RWPE1 (cell line): ENCODE measurements around the gene MRPL44.
A peak's percentile ranks its signal among the peaks of the same experiment; 100 is the strongest.
"Not testable (repeated sequence)": the region's sequence is repeated elsewhere in the genome, so short reads cannot be mapped to it uniquely, and the experiment has no call there.

Experiments used
- CTCF ChIA-PET: fragments of 350-600 bp; sonication (Branson Sonifier 250); formaldehyde crosslinking; extraction: SDS; loops from one replicate; lab custom pipeline; 2021; lab: Yijun Ruan, JAX
- POLR2A ChIA-PET: fragments of 400-600 bp; formaldehyde crosslinking; extraction: SDS; loops from one replicate; lab custom pipeline; 2020; ENCODE audit warnings: antibody characterized with exemption; ENCODE audit not compliant: low non-redundant PET; lab: Yijun Ruan, JAX
- DNase-seq: peaks from one replicate; pipeline ENCODE4 v3.0.0; 2012; ENCODE audit warnings: low spot score
- H3K27ac ChIP-seq: fragments of 450-650 bp; 2 replicates; pipeline ENCODE4 v1.5.1; 2017
- TF ChIP-seq, protein P1 (sequence below): fragments of 450-650 bp; conservative IDR thresholded peaks from 2 replicates; pipeline ENCODE4 v1.5.1; 2017; ENCODE audit warnings: low read depth, mild to moderate bottlenecking

MRPL44 gene

DNA sequence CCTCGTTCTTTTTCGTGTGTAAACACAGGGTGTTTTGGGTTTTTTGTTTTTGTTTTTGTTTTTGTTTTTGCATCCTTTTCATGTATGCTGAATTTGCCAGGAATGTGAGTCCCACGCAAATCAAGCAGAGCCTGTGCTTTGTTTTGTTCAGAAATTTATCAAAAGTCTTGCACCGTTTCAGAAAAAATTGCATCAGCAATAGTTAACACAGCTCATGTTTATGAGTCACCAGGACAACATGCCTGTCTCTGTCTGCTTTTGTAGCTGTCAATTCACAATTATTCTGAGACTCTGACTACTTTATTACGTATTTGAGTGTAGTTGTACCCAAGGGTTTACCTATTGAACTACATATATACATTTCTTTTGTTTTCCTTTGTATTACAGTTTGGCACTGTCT is 38.3 kb downstream of the MRPL44 start:
- ChIA-PET POLR2A (no interaction called here), CTCF (interaction anchor here (0.6 to 5.4 kb wide), 3 partner anchors 20 to 707 kb away, joined by 3 to 87 read pairs (median 3); no protein-coding TSS in a partner anchor)
- H3K27ac ChIP-seq, result peak overlapping the region; percentile 70
- DNase-seq, result peak; percentile 50
- TF ChIP-seq, protein P1, sequence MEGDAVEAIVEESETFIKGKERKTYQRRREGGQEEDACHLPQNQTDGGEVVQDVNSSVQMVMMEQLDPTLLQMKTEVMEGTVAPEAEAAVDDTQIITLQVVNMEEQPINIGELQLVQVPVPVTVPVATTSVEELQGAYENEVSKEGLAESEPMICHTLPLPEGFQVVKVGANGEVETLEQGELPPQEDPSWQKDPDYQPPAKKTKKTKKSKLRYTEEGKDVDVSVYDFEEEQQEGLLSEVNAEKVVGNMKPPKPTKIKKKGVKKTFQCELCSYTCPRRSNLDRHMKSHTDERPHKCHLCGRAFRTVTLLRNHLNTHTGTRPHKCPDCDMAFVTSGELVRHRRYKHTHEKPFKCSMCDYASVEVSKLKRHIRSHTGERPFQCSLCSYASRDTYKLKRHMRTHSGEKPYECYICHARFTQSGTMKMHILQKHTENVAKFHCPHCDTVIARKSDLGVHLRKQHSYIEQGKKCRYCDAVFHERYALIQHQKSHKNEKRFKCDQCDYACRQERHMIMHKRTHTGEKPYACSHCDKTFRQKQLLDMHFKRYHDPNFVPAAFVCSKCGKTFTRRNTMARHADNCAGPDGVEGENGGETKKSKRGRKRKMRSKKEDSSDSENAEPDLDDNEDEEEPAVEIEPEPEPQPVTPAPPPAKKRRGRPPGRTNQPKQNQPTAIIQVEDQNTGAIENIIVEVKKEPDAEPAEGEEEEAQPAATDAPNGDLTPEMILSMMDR, result no peak

- TF ChIP-seq, protein P1, result no peak
- DNase-seq, result no peak
- peak overlapping the region; percentile 67 for H3K27ac ChIP-seq
- POLR2A ChIA-PET, result no interaction called here
- CTCF ChIA-PET, result interaction anchor here (5.4 kb wide), 1 partner anchor 288 kb away, joined by 87 read pairs; no protein-coding TSS in a partner anchor
These were observed 39.1 kb downstream of the MRPL44 start for GRCh38 chr2:223996391-223996790.

GRCh38 chr2:223997938-223998337 is 40.7 kb downstream of the MRPL44 start:
- ChIA-PET POLR2A (no interaction called here), CTCF (interaction anchor here (1.0 kb wide), 1 partner anchor 286 kb away, joined by 5 read pairs; no protein-coding TSS in a partner anchor)
- no peak for DNase-seq
- TF ChIP-seq, protein P1, result no peak
- no peak overlapping the region for H3K27ac ChIP-seq

DNA sequence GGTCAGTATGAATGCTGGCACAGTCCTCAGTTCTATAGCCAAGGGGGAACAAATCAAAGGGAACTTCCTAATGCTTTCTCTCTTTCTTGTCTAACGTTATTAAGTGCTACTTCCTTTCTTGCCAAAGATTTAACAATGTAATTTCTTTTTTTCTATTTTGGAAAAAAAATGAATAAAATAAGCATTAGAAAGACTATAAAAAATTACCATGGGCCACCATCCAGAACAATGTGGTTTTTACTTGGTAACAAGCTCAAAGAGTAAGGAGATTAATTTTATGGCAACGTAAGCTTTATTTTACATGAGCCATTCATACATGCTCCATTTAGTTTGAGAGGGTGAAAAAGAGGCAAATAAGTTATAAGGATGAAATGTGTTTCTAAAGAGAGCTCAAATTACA is 41.7 kb downstream of the MRPL44 start:
- no peak overlapping the region for H3K27ac ChIP-seq
- no peak for DNase-seq
- CTCF ChIA-PET, result interaction anchor here (0.6 to 1.0 kb wide), 2 partner anchors 285 to 1008 kb away, joined by 4 to 5 read pairs; no protein-coding TSS in a partner anchor
- TF ChIP-seq, protein P1, result no peak
- POLR2A ChIA-PET, result no interaction called here

- H3K27ac ChIP-seq, result peak overlapping the region; percentile 32
- ChIA-PET POLR2A (no interaction called here), CTCF (interaction anchor here (0.7 kb wide), 1 partner anchor 42 kb away, joined by 3 read pairs; no protein-coding TSS in a partner anchor)
- DNase-seq, result no peak
- TF ChIP-seq, protein P1, result no peak
These were observed 42.6 kb downstream of the MRPL44 start for GRCh38 chr2:223999862-224000261.

DNA sequence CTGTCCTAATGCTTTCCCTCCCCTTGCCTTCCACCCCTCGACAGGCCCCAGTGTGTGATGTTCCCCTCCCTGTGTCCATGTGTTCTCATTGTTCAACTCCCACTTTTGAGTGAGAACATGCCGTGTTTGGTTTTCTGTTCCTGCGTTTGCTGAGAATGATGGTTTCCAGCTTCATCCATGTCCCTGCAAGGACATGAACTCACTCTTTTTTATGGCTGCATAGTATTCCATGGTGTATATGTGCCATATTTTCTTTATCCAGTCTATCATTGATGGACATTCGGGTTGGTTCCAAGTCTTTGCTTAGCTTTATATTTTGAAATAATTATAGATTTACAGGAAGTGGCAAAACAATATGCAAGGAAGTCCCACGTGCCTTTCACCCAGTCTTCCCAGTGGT is 43.4 kb downstream of the MRPL44 start:
- H3K27ac ChIP-seq, DNase-seq, CTCF ChIA-PET, POLR2A ChIA-PET: not testable (repeated sequence)

DNA sequence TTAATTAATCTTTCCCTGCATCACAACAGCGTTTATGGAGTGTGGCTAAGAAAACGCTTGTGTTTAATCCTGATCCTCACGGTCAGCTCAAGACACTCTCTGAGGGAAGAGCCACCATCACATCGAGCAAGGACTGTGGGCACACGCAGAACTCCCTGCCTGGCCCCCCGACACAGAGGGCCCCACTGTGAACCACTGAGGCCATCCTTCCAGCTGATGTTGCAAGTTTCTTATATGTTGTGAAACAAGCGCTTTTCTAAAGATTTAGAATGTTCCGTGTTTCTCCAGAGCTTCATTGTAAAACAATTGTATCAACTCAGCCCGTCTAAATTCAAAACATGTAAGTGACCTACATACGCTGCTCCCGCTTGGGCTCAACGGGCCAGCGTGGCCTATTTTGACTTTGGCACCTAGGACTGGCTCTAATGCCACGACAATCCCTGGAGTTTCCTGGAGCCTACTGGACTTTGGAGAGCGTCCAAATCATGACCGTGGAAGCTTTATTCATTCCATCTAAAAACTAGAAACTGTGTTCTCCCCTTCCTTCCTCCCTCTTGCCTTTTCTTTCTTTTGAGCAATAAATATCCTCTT is 46.9 kb downstream of the MRPL44 start:
- ChIA-PET CTCF (no interaction called here), POLR2A (no interaction called here)
- TF ChIP-seq, protein P1, result no peak
- peak overlapping the region; percentile 6; the same call in 1 of the 2 replicates for H3K27ac ChIP-seq
- no peak for DNase-seq
